HUES48 (cell line): ENCODE measurements around the gene PFKM.

Experiments
- H3K27ac ChIP-seq: one replicate; pipeline ENCODE4 v1.7.0; 2013; ENCODE audit warnings: low read depth, low read length, inconsistent platforms
- H3K27me3 ChIP-seq: 2 replicates; pipeline ENCODE4 v1.6.1; 2013; ENCODE audit warnings: mild to moderate bottlenecking, low read length; ENCODE audit not compliant: control insufficient read depth, insufficient read depth
- H3K36me3 ChIP-seq: 2 replicates; pipeline ENCODE4 v1.6.1; 2013; ENCODE audit warnings: low read length; ENCODE audit not compliant: control insufficient read depth, insufficient read depth
- H3K4me1 ChIP-seq: 2 replicates; pipeline ENCODE4 v1.6.1; 2013; ENCODE audit warnings: mild to moderate bottlenecking, low read length; ENCODE audit not compliant: control insufficient read depth, insufficient read depth
- H3K4me3 ChIP-seq: 2 replicates; pipeline ENCODE4 v1.5.1; 2013; ENCODE audit warnings: mild to moderate bottlenecking, low read depth, low read length
- H3K9ac ChIP-seq: 2 replicates; pipeline ENCODE4 v1.6.1; 2013; ENCODE audit warnings: mild to moderate bottlenecking, low read depth, low read length, moderate library complexity
- H3K9me3 ChIP-seq: 2 replicates; pipeline ENCODE4 v1.6.1; 2013; ENCODE audit warnings: low read length; ENCODE audit not compliant: control insufficient read depth, insufficient read depth

The PFKM gene

DNA sequence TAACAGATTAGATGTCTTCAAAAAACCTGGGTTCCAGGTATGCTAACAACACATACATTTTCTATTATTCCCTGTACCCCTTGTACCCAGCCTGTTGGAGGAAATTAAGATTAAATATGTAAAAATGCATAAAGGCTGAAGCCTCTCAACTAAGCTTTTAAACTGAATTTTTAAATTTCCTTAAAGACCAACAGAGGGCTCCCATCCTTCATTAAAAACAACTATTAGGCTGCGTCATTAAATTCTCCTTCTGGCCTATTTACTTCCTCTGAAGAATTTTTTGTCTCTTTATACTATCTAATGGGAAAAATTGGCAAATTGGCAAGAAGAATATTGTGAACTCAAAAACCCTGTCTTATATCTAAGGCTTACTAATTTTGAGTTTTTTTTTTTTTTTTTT is 35.1 kb upstream of the PFKM start:
- Histone ChIP-seq H3K27me3 (no peaks in the 10 kb centered on the region), H3K36me3 (peaks cover 75% of the 10 kb centered on the region), H3K4me3 (no peak overlapping the region), H3K4me1 (no peaks in the 10 kb centered on the region), H3K9ac (no peak overlapping the region), H3K27ac (no peak overlapping the region), H3K9me3 (no peaks in the 10 kb centered on the region)

DNA sequence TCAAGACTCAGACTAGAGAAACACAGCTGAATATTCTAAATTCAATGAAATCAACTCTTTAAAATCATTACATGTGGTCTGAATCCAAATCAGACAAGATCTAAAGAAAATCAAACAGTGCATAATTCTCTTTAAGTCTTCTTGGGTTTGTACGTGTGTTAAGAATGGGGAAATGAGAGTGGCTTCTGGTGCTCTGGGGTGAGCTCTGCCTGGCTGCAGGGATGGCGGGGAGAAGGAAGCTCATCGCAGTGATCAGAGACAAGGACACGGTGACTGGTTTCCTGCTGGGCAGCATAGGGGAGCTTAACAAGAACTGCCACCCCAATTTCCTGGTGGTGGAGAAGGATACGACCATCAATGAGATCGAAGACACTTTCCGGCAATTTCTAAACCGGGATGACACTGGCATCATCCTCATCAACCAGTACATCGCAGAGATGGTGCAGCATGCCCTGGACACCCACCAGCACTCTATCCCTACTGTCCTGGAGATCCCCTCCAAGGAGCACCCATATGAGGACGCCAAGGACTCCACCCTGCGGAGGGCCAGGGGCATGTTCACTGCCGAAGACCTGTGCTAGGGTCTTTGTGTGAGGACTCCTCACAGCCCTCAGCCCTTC is 34.2 kb upstream of the PFKM start:
- H3K4me3 ChIP-seq = no peak overlapping the region
- no peaks in the 10 kb centered on the region for H3K9me3 ChIP-seq
- H3K27me3 ChIP-seq = no peaks in the 10 kb centered on the region
- H3K36me3 ChIP-seq = peaks cover 76% of the 10 kb centered on the region
- no peak overlapping the region for H3K9ac ChIP-seq
- no peaks in the 10 kb centered on the region for H3K4me1 ChIP-seq
- H3K27ac ChIP-seq = no peak overlapping the region

DNA sequence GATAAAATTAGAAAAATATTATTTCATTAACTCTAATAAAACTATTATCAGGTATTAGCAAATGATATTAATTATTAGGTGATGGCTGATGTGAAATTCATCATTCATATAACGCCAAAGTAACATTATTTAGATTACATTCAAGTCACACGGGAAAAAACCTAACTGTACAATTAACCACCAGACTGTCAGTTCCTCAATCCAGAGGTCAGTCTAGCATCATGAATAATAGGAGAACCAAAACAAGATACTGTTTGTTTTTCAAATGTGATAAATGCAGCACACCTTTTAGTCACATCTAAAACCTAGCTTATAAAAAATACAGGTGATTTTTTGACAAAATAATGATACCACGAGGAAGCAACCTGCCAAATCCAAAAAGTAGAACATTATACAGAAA is 32.8 kb upstream of the PFKM start:
- H3K36me3 ChIP-seq = peaks cover 68% of the 10 kb centered on the region
- no peaks in the 10 kb centered on the region for H3K27me3 ChIP-seq
- no peaks in the 10 kb centered on the region for H3K9me3 ChIP-seq
- H3K4me1 ChIP-seq = no peaks in the 10 kb centered on the region
- H3K9ac ChIP-seq = no peak overlapping the region
- H3K27ac ChIP-seq = no peak overlapping the region
- no peak overlapping the region for H3K4me3 ChIP-seq

DNA sequence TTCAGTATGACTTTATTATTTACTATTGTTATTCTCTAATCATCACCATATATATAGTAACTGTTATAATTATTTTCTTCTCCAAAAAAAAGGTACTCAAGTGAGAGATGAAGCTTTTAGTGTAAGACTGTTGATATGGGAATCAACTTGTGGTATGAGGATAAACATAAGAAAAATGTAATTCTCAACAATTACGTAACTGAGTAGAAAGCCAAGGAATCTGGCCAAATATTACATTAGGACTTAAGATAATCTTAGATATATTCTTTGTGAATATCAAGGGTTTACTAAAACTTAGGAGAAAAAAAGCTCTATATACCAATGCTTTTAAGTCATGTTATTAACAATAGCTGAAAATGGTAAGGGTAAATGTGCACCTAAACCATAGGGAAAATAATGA is 26.6 kb upstream of the PFKM start:
- Histone ChIP-seq H3K4me1 (no peaks in the 10 kb centered on the region), H3K4me3 (no peak overlapping the region), H3K27ac (no peak overlapping the region), H3K36me3 (peaks cover 66% of the 10 kb centered on the region), H3K9me3 (no peaks in the 10 kb centered on the region), H3K27me3 (no peaks in the 10 kb centered on the region), H3K9ac (no peak overlapping the region)

DNA sequence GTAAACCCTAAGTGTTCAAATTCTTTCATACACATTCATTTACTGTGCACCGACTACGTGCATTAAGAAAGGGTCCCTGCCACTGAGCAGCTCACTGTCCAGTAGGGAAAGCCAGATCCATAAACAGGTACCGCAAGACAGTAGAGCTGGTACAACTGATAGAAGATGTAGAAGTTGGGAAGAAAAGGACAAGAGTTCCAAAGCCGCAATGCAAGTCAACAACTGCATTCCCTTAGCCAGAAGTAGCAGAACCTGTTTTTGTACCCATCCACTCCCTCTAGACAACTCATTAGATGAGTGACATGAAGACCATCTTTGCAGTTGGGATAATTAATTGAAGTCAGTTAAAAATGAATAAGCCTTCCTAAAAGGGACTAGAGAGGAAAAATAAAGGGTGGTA is 14.6 kb upstream of the PFKM start:
- peak overlapping the region; percentile 87 for H3K4me3 ChIP-seq
- no peak overlapping the region for H3K9ac ChIP-seq
- H3K36me3 ChIP-seq = no peaks in the 10 kb centered on the region
- peaks cover 13% of the 10 kb centered on the region for H3K4me1 ChIP-seq
- no peaks in the 10 kb centered on the region for H3K9me3 ChIP-seq
- peaks cover 11% of the 10 kb centered on the region; the same call in 1 of the 2 replicates for H3K27me3 ChIP-seq
- H3K27ac ChIP-seq = no peak overlapping the region

DNA sequence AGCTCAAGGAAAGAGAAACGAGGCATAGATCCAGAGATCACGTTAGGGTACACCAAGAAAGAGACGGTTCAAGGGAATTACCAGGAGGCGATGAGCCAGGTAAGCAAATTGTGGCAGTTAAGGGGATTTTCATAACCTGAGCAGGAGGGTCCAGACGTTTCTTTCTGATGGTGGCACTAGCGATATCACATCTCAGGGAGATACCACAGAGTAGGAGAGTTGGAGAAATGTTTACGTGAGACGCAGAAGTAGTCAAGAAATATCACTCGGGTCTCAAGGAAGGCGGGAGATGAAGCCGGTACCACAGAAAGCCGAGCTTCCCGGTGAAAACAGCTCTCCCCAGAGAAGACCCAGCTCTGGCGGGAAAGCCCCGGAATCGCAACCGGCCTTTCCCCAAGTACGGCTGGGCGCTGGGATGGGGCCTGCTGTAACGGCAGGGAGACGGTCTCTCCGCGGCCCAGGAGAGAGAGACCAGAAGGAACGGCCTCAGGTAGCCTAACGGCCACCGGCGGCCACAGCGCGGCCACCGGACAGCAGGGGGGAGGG is 13.8 kb upstream of the PFKM start:
- H3K36me3 ChIP-seq = no peaks in the 10 kb centered on the region
- H3K9me3 ChIP-seq = no peaks in the 10 kb centered on the region
- peak overlapping the region; percentile 98 for H3K27ac ChIP-seq
- peak overlapping the region; percentile 89 for H3K9ac ChIP-seq
- H3K4me3 ChIP-seq = peak overlapping the region; percentile 87
- peaks cover 13% of the 10 kb centered on the region for H3K4me1 ChIP-seq
- peaks cover 19% of the 10 kb centered on the region; the same call in 1 of the 2 replicates for H3K27me3 ChIP-seq

DNA sequence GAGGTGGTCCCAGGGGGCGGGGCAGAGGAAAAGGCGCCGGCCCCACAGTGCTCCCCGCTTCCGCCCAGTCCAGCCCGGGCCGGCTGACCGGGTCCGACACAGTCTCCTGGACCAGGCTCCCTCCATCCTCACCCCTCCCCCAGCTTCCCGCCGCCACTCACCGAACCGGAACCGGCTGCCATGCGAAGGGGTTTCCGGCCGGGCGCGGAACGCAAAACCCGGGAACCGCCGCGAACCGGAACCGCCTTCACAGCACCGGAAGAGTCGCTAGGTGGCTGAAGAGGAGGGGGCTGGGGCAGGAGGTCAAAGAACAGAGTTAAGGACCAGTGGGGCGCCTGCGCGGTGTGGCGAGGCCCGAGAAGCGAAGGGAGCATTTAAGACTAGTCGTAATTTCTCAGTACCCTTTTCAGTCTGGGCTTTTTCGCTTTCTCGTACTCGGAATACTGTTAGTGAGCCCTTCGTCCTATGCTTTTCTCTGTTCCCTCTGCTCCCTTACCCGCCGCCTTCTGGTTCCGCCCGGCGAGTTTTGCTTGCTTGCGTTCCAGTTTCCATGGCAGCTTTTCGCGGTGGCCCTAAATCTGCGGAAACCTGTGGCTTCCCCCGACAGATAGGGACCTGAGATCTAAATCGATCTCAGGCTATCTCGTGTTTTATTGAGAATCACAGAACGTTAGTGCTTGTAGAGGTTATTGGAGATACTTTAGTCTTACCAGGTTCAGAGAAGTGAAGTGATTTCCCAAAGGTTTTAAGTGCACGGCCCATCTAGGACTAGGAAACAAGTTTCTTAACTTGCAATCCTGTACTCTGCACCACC is 13.1 kb upstream of the PFKM start, which contains the start of gene SENP1:
SENP1 (minus strand) TSS at position 213 of the 814 bp plus-strand sequence. CDS start 4,607 bp downstream, outside the sequence.
- H3K9ac ChIP-seq = peak within 1 kb of the TSS; percentile 89
- peak within 1 kb of the TSS; percentile 87 for H3K4me3 ChIP-seq
- peaks cover 19% of the 10 kb centered on the region; the same call in 1 of the 2 replicates for H3K27me3 ChIP-seq
- H3K4me1 ChIP-seq = peaks cover 13% of the 10 kb centered on the region
- H3K9me3 ChIP-seq = no peaks in the 10 kb centered on the region
- no peaks in the 10 kb centered on the region for H3K36me3 ChIP-seq
- H3K27ac ChIP-seq = peak within 1 kb of the TSS; percentile 98

DNA sequence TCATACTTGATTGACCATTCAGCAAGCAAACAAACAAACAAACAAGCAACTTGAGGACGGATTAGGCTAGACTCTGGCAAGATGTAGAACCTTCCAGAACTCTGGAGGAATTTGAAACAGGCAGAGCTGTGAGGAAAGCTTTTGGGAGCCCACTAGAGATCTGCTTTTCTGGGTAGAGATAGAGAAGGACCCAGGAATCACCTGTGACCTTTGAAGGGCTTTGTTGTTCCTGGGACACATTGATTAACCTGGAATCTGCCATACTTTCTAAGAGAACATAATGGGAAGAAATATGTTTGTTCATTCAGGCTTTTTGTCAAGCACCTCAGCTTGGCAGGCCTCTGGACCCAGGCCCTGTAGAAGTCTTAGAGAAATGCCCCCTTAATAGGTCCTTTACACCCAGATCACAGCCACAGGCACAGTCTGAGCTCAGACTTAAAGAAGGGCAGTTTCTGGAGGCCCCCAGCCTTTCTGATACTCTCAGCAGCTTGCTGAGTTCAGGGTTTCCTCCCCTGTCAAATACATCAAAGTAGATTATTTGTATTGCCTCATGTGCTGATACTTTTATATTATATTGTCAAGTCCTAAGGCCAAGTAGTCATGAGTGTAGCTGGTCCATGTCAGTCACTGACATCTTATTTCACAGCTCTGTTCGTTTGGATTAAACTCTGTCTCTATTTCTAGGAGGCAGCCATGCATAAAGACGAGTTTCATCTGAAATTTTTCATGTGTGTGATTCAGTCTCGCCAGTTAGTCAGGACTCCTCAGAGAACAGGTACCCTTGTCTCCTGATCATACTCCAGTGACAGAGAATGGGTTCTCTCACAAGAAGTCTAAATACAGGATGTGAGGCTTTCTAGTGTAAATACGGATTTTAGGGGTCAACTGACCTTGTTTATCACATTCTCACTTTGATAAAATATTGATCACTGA is 12.2 kb upstream of the PFKM start:
- Histone ChIP-seq H3K36me3 (no peaks in the 10 kb centered on the region), H3K9me3 (no peaks in the 10 kb centered on the region), H3K27ac (peak overlapping the region; percentile 98), H3K9ac (peak overlapping the region; percentile 89; the same call in 1 of the 2 replicates), H3K4me3 (peak overlapping the region; percentile 87), H3K4me1 (peaks cover 13% of the 10 kb centered on the region), H3K27me3 (peaks cover 19% of the 10 kb centered on the region; the same call in 1 of the 2 replicates)

DNA sequence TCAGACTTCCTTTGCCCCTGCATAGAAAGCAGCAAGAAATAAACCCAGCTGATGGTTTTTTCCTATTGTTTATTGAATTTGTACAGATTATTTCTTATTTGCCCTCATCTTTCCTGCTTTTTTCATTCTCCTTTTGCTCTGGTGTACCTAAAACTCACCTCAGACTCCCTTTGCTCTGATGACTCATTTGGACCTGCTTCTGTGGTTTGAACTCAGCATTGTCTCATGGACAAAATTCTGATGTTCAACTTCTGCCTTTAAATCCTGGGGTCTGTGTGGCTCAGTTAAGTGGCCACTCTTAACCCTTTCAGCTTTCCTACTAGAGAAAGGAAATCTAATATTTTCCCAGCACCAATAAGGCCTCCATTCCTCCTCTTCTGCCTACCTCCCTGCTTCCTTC is 9.7 kb upstream of the PFKM start:
- Histone ChIP-seq H3K4me3 (no peak overlapping the region), H3K36me3 (no peaks in the 10 kb centered on the region), H3K9me3 (no peaks in the 10 kb centered on the region), H3K9ac (no peak overlapping the region), H3K4me1 (peaks cover 10% of the 10 kb centered on the region), H3K27ac (no peak overlapping the region), H3K27me3 (peaks cover 19% of the 10 kb centered on the region; the same call in 1 of the 2 replicates)

DNA sequence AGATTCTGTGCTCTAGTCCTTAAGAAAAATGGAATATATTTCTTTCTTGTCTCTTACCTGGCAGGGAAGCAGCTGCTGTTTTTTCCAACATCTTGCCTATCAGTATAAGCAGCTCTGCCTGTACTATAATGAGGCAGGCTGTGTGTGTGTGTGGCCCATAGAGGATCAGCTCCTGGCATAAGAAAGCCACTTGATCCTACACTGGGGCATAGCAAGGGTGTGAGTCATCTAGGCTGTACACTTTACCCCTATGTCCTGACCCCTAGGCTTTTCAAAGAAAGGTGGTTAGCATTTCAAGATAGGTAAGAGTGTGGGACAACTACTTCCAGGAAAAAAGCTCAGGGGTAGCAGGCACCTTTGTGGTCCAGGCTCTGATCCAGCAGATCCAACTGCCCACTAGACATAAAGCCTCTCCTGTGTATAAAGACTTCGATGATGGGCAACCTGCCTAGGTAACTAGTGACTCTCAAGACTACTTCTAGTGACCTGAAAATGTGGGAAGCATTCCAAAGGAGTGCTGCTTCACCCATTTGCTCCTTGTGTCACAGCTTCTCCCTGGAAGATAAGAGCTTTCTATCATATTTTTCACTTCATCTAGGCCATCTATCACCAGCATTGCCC is 8.4 kb upstream of the PFKM start:
- Histone ChIP-seq H3K9ac (no peak overlapping the region), H3K4me3 (no peak overlapping the region), H3K27ac (no peak overlapping the region), H3K36me3 (no peaks in the 10 kb centered on the region), H3K4me1 (peaks cover 8% of the 10 kb centered on the region), H3K27me3 (peaks cover 19% of the 10 kb centered on the region; the same call in 1 of the 2 replicates), H3K9me3 (no peaks in the 10 kb centered on the region)
